Measurements from ENCODE around the gene DGKI. TPM values are rescaled to one million over a fixed set of nuclear protein-coding genes. Genes with fewer than 3 reads are reported as not detected.

DGKI gene
- total and polyA plus RNA-seq, 2 of the 4 experiments (the other 2 are of a cell fraction), result 3.9 to 15.8 TPM

DNA sequence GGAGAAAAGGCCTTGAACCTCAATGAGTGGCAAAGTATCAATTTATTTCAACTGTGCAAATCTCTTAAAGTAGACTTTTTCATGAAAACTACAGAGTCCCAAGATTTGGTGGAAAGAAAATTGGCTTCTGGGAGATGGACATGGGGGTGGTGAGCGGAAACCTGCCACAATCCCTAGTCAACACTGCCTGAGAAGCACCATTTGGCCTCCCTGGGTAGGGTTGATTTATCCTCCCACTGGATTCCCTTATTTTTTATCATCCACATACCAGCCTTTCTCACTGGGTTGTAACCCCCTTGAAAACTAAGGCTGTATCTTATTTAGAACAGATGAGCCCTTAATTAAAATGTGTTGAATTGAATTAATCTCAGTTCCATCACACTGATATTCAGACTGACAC is 401.5 kb downstream of the DGKI start:
- Histone ChIP-seq H3K9me1 (ENCODE audit: insufficient read depth, low read length) (no peaks in the 10 kb centered on the region), H2BK120ac (ENCODE audit: low read depth, low read length) (no peak overlapping the region), H4K8ac (ENCODE audit: low read depth in 2 of 2, low read length in 2 of 2) (no peak overlapping the region), H2BK20ac (ENCODE audit: low read depth, low read length) (no peak overlapping the region), H2BK15ac (ENCODE audit: low read depth, low read length) (no peak overlapping the region), H3K14ac (replicated peaks; ENCODE audit: low read depth, low read length) (no peak overlapping the region), H3K79me1 (ENCODE audit: low read depth in 1 of 2, low read length in 2 of 2) (no peaks in the 10 kb centered on the region), H2AK5ac (ENCODE audit: low read depth, low read length) (no peak overlapping the region), H3K36me3 (ENCODE audit: control insufficient read depth, insufficient read depth, low read length) (0 out of 2 replicates have a peak, but pooled peaks cover 1% of the 10 kb centered on the region), H3K9me3 (ENCODE audit: control insufficient read depth, insufficient read depth, low read length) (no peaks in the 10 kb centered on the region; the same call in 1 of the 2 replicates), H3K27ac (ENCODE audit: insufficient read depth, low read length) (no peak overlapping the region), H3K4ac (ENCODE audit: low read depth, low read length) (no peak overlapping the region), H4K20me1 (ENCODE audit: insufficient read depth, low read length) (no peaks in the 10 kb centered on the region), H3K4me2 (ENCODE audit: low read depth, low read length) (no peak overlapping the region), H2AK9ac (replicated peaks; ENCODE audit: low read depth, low read length, poor library complexity) (no peak overlapping the region), H2BK5ac (ENCODE audit: low read depth, low read length, poor library complexity, severe bottlenecking) (no peak overlapping the region), H3K23ac (ENCODE audit: low read depth, low read length) (no peak overlapping the region), H4K5ac (ENCODE audit: low read depth, low read length) (no peak overlapping the region), H3K4me1 (ENCODE audit: control insufficient read depth, insufficient read depth, low read length) (peaks cover 2% of the 10 kb centered on the region; the same call in 1 of the 2 replicates), H3K27me3 (ENCODE audit: control insufficient read depth, insufficient read depth, low read length) (no peaks in the 10 kb centered on the region), H3K4me3 (ENCODE audit: insufficient read depth, low read depth, low read length) (no peak overlapping the region), H3K9ac (ENCODE audit: low read depth, low read length) (no peak overlapping the region), H3K56ac (ENCODE audit: extremely low read depth, insufficient read depth, low read length) (no peak overlapping the region), H2AFZ (replicated peaks; ENCODE audit: low read length, poor library complexity) (no peak overlapping the region), H3K18ac (ENCODE audit: low read depth, low read length) (no peak overlapping the region), H4K91ac (ENCODE audit: insufficient read depth, low read depth, low read length) (no peak overlapping the region)
- in situ Hi-C loops (cut with MboI; ENCODE audit: low sequenced_read_pairs) (no loop called here), dilution Hi-C loops (cut with HindIII; ENCODE audit: low sequenced_read_pairs, unreplicated experiment) (no loop called here), intact Hi-C loops (cut with micrococcal nuclease) (no loop called here)
- DNase-seq (no peak), ATAC-seq (ENCODE audit: low read depth) (no peak)
- POLR2A ChIA-PET (ENCODE audit: unreplicated experiment), result no interaction called here
- CTCF ChIA-PET, result interaction anchor here (1.4 kb wide), 1 partner anchor 9 kb away, joined by 3 read pairs; no protein-coding TSS in a partner anchor
- no peak for TF ChIP-seq CHD1 (IDR thresholded peaks at IDR 0.05; ENCODE audit: low read depth, low read length)
- no peak for TF ChIP-seq MAFK (IDR thresholded peaks at IDR 0.05; ENCODE audit: low read depth, low read length)
- TF ChIP-seq FOS (IDR thresholded peaks at IDR 0.05; ENCODE audit: low read depth, low read length), result no peak
- TF ChIP-seq POLR2A (IDR thresholded peaks at IDR 0.05; ENCODE audit: low read depth, low read length), result no peak
- no peak for TF ChIP-seq RFX5 (IDR thresholded peaks at IDR 0.05; ENCODE audit: low read depth, low read length)
- TF ChIP-seq NFE2L2 (IDR thresholded peaks at IDR 0.05; ENCODE audit: low read depth, low read length), result no peak
- TF ChIP-seq RCOR1 (IDR thresholded peaks at IDR 0.05; ENCODE audit: insufficient replicate concordance, low read length), result no peak
- TF ChIP-seq SMC3 (IDR thresholded peaks at IDR 0.05; ENCODE audit: low read depth, low read length), result no peak
- TF ChIP-seq MXI1 (IDR thresholded peaks at IDR 0.05; ENCODE audit: borderline replicate concordance, low read depth, low read length), result no peak
- TF ChIP-seq, protein P1, sequence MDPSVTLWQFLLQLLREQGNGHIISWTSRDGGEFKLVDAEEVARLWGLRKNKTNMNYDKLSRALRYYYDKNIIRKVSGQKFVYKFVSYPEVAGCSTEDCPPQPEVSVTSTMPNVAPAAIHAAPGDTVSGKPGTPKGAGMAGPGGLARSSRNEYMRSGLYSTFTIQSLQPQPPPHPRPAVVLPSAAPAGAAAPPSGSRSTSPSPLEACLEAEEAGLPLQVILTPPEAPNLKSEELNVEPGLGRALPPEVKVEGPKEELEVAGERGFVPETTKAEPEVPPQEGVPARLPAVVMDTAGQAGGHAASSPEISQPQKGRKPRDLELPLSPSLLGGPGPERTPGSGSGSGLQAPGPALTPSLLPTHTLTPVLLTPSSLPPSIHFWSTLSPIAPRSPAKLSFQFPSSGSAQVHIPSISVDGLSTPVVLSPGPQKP (IDR thresholded peaks at IDR 0.05; ENCODE audit: borderline replicate concordance, low read depth, low read length), result no peak
- TF ChIP-seq BHLHE40 (IDR thresholded peaks at IDR 0.05; ENCODE audit: low read depth, low read length), result no peak
- no peak for TF ChIP-seq CEBPB (IDR thresholded peaks at IDR 0.05; ENCODE audit: low read depth, low read length)
- TF ChIP-seq, protein P2, sequence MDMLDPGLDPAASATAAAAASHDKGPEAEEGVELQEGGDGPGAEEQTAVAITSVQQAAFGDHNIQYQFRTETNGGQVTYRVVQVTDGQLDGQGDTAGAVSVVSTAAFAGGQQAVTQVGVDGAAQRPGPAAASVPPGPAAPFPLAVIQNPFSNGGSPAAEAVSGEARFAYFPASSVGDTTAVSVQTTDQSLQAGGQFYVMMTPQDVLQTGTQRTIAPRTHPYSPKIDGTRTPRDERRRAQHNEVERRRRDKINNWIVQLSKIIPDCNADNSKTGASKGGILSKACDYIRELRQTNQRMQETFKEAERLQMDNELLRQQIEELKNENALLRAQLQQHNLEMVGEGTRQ (IDR thresholded peaks at IDR 0.05; ENCODE audit: low read depth, low read length), result no peak
- no peak for TF ChIP-seq MAZ (IDR thresholded peaks at IDR 0.05; ENCODE audit: borderline replicate concordance, low read depth, low read length)
- TF ChIP-seq, protein P3, sequence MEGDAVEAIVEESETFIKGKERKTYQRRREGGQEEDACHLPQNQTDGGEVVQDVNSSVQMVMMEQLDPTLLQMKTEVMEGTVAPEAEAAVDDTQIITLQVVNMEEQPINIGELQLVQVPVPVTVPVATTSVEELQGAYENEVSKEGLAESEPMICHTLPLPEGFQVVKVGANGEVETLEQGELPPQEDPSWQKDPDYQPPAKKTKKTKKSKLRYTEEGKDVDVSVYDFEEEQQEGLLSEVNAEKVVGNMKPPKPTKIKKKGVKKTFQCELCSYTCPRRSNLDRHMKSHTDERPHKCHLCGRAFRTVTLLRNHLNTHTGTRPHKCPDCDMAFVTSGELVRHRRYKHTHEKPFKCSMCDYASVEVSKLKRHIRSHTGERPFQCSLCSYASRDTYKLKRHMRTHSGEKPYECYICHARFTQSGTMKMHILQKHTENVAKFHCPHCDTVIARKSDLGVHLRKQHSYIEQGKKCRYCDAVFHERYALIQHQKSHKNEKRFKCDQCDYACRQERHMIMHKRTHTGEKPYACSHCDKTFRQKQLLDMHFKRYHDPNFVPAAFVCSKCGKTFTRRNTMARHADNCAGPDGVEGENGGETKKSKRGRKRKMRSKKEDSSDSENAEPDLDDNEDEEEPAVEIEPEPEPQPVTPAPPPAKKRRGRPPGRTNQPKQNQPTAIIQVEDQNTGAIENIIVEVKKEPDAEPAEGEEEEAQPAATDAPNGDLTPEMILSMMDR (conservative IDR thresholded peaks at IDR 0.05; ENCODE audit: low read depth, low read length), result no peak
- no peak for TF ChIP-seq RAD21 (IDR thresholded peaks at IDR 0.05; ENCODE audit: low read length)
- no TSS peak for BruUV-seq (replicated peaks)
- WGBS, 2 experiments (ENCODE audit: extremely low coverage in 2 of 2, insufficient read length in 1 of 2), result no CpG with 5 or more reads among the region's 1 CpG
